ENCODE results near the gene ELL.

ELL gene

GRCh38 chr19:18444513-18444912 lies 77.4 kb downstream of the ELL start:
- Histone ChIP-seq H3K36me3 (ENCODE audit: insufficient read depth, low read length) (peaks cover 46% of the 10 kb centered on the region), H3K9me3 (replicated peaks; ENCODE audit: low read length) (no peaks in the 10 kb centered on the region), H3K4me3 (ENCODE audit: low read length) (no peak overlapping the region), H3K27me3 (ENCODE audit: control insufficient read depth, insufficient read depth, low read length) (no peaks in the 10 kb centered on the region), H3K4me1 (ENCODE audit: control insufficient read depth, insufficient read depth, low read length) (peaks cover 4% of the 10 kb centered on the region), H3K4me2 (ENCODE audit: low read length) (no peak overlapping the region), H3K9ac (ENCODE audit: low read depth, low read length) (no peak overlapping the region)

- no peak overlapping the region for H3K4me2 ChIP-seq (ENCODE audit: low read length)
- peaks cover 40% of the 10 kb centered on the region for H3K36me3 ChIP-seq (ENCODE audit: insufficient read depth, low read length)
- H3K9me3 ChIP-seq (replicated peaks; ENCODE audit: low read length) = no peaks in the 10 kb centered on the region
- H3K27me3 ChIP-seq (ENCODE audit: control insufficient read depth, insufficient read depth, low read length) = no peaks in the 10 kb centered on the region
- H3K4me1 ChIP-seq (ENCODE audit: control insufficient read depth, insufficient read depth, low read length) = peaks cover 4% of the 10 kb centered on the region
- H3K4me3 ChIP-seq (ENCODE audit: low read length) = no peak overlapping the region
- no peak overlapping the region for H3K9ac ChIP-seq (ENCODE audit: low read depth, low read length)
These were observed 78.0 kb downstream of the ELL start for GRCh38 chr19:18443831-18444230.

- H3K4me3 ChIP-seq (ENCODE audit: low read length) = no peak overlapping the region
- no peak overlapping the region for H3K4me2 ChIP-seq (ENCODE audit: low read length)
- no peaks in the 10 kb centered on the region for H3K27me3 ChIP-seq (ENCODE audit: control insufficient read depth, insufficient read depth, low read length)
- H3K36me3 ChIP-seq (ENCODE audit: insufficient read depth, low read length) = peaks cover 35% of the 10 kb centered on the region
- peaks cover 4% of the 10 kb centered on the region for H3K4me1 ChIP-seq (ENCODE audit: control insufficient read depth, insufficient read depth, low read length)
- H3K9me3 ChIP-seq (replicated peaks; ENCODE audit: low read length) = no peaks in the 10 kb centered on the region
- no peak overlapping the region for H3K9ac ChIP-seq (ENCODE audit: low read depth, low read length)
These were observed 78.5 kb downstream of the ELL start for GRCh38 chr19:18443406-18443805.

GRCh38 chr19:18442941-18443340 lies 78.9 kb downstream of the ELL start:
- Histone ChIP-seq H3K4me1 (ENCODE audit: control insufficient read depth, insufficient read depth, low read length) (peaks cover 4% of the 10 kb centered on the region), H3K4me3 (ENCODE audit: low read length) (no peak overlapping the region), H3K9me3 (replicated peaks; ENCODE audit: low read length) (no peaks in the 10 kb centered on the region), H3K36me3 (ENCODE audit: insufficient read depth, low read length) (peaks cover 31% of the 10 kb centered on the region), H3K9ac (ENCODE audit: low read depth, low read length) (no peak overlapping the region), H3K27me3 (ENCODE audit: control insufficient read depth, insufficient read depth, low read length) (no peaks in the 10 kb centered on the region), H3K4me2 (ENCODE audit: low read length) (no peak overlapping the region)

GRCh38 chr19:18441804-18442788 lies 79.8 kb downstream of the ELL start:
- Histone ChIP-seq H3K4me2 (ENCODE audit: low read length) (no peak overlapping the region), H3K4me3 (ENCODE audit: low read length) (no peak overlapping the region), H3K9me3 (replicated peaks; ENCODE audit: low read length) (no peaks in the 10 kb centered on the region), H3K36me3 (ENCODE audit: insufficient read depth, low read length) (peaks cover 29% of the 10 kb centered on the region), H3K9ac (ENCODE audit: low read depth, low read length) (no peak overlapping the region), H3K4me1 (ENCODE audit: control insufficient read depth, insufficient read depth, low read length) (peaks cover 9% of the 10 kb centered on the region), H3K27me3 (ENCODE audit: control insufficient read depth, insufficient read depth, low read length) (no peaks in the 10 kb centered on the region)

- Histone ChIP-seq H3K36me3 (ENCODE audit: insufficient read depth, low read length) (peaks cover 21% of the 10 kb centered on the region), H3K4me1 (ENCODE audit: control insufficient read depth, insufficient read depth, low read length) (peaks cover 17% of the 10 kb centered on the region), H3K4me2 (ENCODE audit: low read length) (no peak overlapping the region), H3K4me3 (ENCODE audit: low read length) (no peak overlapping the region), H3K27me3 (ENCODE audit: control insufficient read depth, insufficient read depth, low read length) (no peaks in the 10 kb centered on the region), H3K9me3 (replicated peaks; ENCODE audit: low read length) (no peaks in the 10 kb centered on the region), H3K9ac (ENCODE audit: low read depth, low read length) (no peak overlapping the region)
These were observed 80.7 kb downstream of the ELL start for GRCh38 chr19:18440936-18441803.

GRCh38 chr19:18440415-18440877 lies 81.4 kb downstream of the ELL start:
- Histone ChIP-seq H3K9me3 (replicated peaks; ENCODE audit: low read length) (no peaks in the 10 kb centered on the region), H3K4me3 (ENCODE audit: low read length) (no peak overlapping the region), H3K36me3 (ENCODE audit: insufficient read depth, low read length) (peaks cover 14% of the 10 kb centered on the region), H3K9ac (ENCODE audit: low read depth, low read length) (no peak overlapping the region), H3K4me1 (ENCODE audit: control insufficient read depth, insufficient read depth, low read length) (peaks cover 17% of the 10 kb centered on the region), H3K4me2 (ENCODE audit: low read length) (no peak overlapping the region), H3K27me3 (ENCODE audit: control insufficient read depth, insufficient read depth, low read length) (no peaks in the 10 kb centered on the region)

- H3K9me3 ChIP-seq (replicated peaks; ENCODE audit: low read length) = no peaks in the 10 kb centered on the region
- H3K9ac ChIP-seq (ENCODE audit: low read depth, low read length) = no peak overlapping the region
- no peak overlapping the region for H3K4me2 ChIP-seq (ENCODE audit: low read length)
- H3K36me3 ChIP-seq (ENCODE audit: insufficient read depth, low read length) = peaks cover 14% of the 10 kb centered on the region
- H3K4me1 ChIP-seq (ENCODE audit: control insufficient read depth, insufficient read depth, low read length) = peaks cover 17% of the 10 kb centered on the region
- H3K4me3 ChIP-seq (ENCODE audit: low read length) = no peak overlapping the region
- H3K27me3 ChIP-seq (ENCODE audit: control insufficient read depth, insufficient read depth, low read length) = no peaks in the 10 kb centered on the region
These were observed 82.0 kb downstream of the ELL start for GRCh38 chr19:18439910-18440237.

- H3K9ac ChIP-seq (ENCODE audit: low read depth, low read length) = no peak overlapping the region
- H3K27me3 ChIP-seq (ENCODE audit: control insufficient read depth, insufficient read depth, low read length) = no peaks in the 10 kb centered on the region
- no peak overlapping the region for H3K4me2 ChIP-seq (ENCODE audit: low read length)
- H3K4me1 ChIP-seq (ENCODE audit: control insufficient read depth, insufficient read depth, low read length) = peaks cover 17% of the 10 kb centered on the region
- H3K9me3 ChIP-seq (replicated peaks; ENCODE audit: low read length) = no peaks in the 10 kb centered on the region
- H3K36me3 ChIP-seq (ENCODE audit: insufficient read depth, low read length) = peaks cover 10% of the 10 kb centered on the region
- no peak overlapping the region for H3K4me3 ChIP-seq (ENCODE audit: low read length)
These were observed 82.6 kb downstream of the ELL start for GRCh38 chr19:18439025-18439909.

- Histone ChIP-seq H3K9ac (ENCODE audit: low read depth, low read length) (no peak overlapping the region), H3K36me3 (ENCODE audit: insufficient read depth, low read length) (peaks cover 2% of the 10 kb centered on the region), H3K4me1 (ENCODE audit: control insufficient read depth, insufficient read depth, low read length) (peaks cover 17% of the 10 kb centered on the region), H3K4me3 (ENCODE audit: low read length) (no peak overlapping the region), H3K4me2 (ENCODE audit: low read length) (peak overlapping the region; percentile 81), H3K27me3 (ENCODE audit: control insufficient read depth, insufficient read depth, low read length) (no peaks in the 10 kb centered on the region), H3K9me3 (replicated peaks; ENCODE audit: low read length) (no peaks in the 10 kb centered on the region)
These were observed 83.4 kb downstream of the ELL start for GRCh38 chr19:18438331-18439024.
